CD8-positive, alpha-beta memory T cell (primary cell): ENCODE results near the gene UGT1A7. TPM values are rescaled to one million over a fixed set of nuclear protein-coding genes. Genes with fewer than 3 reads are reported as not detected.

Source experiments
- CTCF ChIA-PET: fragments of 350-600 bp; sonication (Branson Sonifier 250); formaldehyde crosslinking; loops from one replicate; lab custom pipeline; 2021; ENCODE audit warnings: antibody characterized with exemption; lab: Charles Lee
- POLR2A ChIA-PET: fragments of 350-600 bp; sonication (Branson Sonifier 250); formaldehyde crosslinking; loops from one replicate; lab custom pipeline; 2021; ENCODE audit warnings: antibody characterized with exemption; lab: Charles Lee
- DNase-seq, 5 donors: peaks; one replicate each; pipeline versions ENCODE4 v3.0.0 to v3.0.0-alpha.2; 2020 to 2022; ENCODE audit warnings: mixed read lengths in 1 of 5
- H3K27ac ChIP-seq: one replicate; pipeline ENCODE4 v1.7.0; 2013; ENCODE audit warnings: low read depth, mild to moderate bottlenecking, low read length, moderate library complexity
- H3K27me3 ChIP-seq: 2 replicates; pipeline ENCODE4 v1.7.0; 2013; ENCODE audit warnings: low read length, mild to moderate bottlenecking; ENCODE audit not compliant: insufficient read depth, poor library complexity, severe bottlenecking
- H3K36me3 ChIP-seq: 2 replicates; pipeline ENCODE4 v1.7.0; 2013; ENCODE audit warnings: mild to moderate bottlenecking, low read length, moderate library complexity; ENCODE audit not compliant: insufficient read depth
- H3K4me1 ChIP-seq: 2 replicates; pipeline ENCODE4 v1.7.0; 2013; ENCODE audit warnings: mild to moderate bottlenecking, low read length, moderate library complexity; ENCODE audit not compliant: insufficient read depth
- H3K4me3 ChIP-seq: 2 replicates; pipeline ENCODE4 v1.7.0; 2013; ENCODE audit warnings: mild to moderate bottlenecking, low read length
- H3K9me3 ChIP-seq: 2 replicates; pipeline ENCODE4 v1.7.0; 2013; ENCODE audit warnings: mild to moderate bottlenecking, low read length
- H3K27ac Mint-ChIP-seq, 8 donors: one replicate each; pipeline ENCODE4 v1.8.0; 2020 to 2021; ENCODE audit warnings: mixed read lengths in 8 of 8, mild to moderate bottlenecking in 6 of 8, inconsistent platforms in 3 of 8, moderate library complexity in 3 of 8
- H3K27me3 Mint-ChIP-seq, 2 donors: one replicate each; pipeline ENCODE4 v1.8.0; 2020 to 2021; ENCODE audit warnings: mixed read lengths in 2 of 2, mild to moderate bottlenecking in 1 of 2, moderate library complexity in 1 of 2
- H3K36me3 Mint-ChIP-seq, 3 donors: one replicate each; pipeline ENCODE4 v1.8.0; 2020 to 2021; ENCODE audit warnings: mixed read lengths in 3 of 3, inconsistent platforms in 1 of 3, mild to moderate bottlenecking in 1 of 3
- H3K4me1 Mint-ChIP-seq, 3 donors: one replicate each; pipeline ENCODE4 v1.8.0; 2020 to 2021; ENCODE audit warnings: mixed read lengths in 3 of 3, inconsistent platforms in 1 of 3, mild to moderate bottlenecking in 1 of 3
- H3K4me3 Mint-ChIP-seq, 7 donors: one replicate each; pipeline ENCODE4 v1.8.0; 2020 to 2021; ENCODE audit warnings: mixed read lengths in 7 of 7, mild to moderate bottlenecking in 6 of 7, moderate library complexity in 4 of 7, inconsistent platforms in 2 of 7
- H3K9me3 Mint-ChIP-seq, 5 donors: one replicate each; pipeline ENCODE4 v1.8.0; 2020 to 2022; ENCODE audit warnings: mixed read lengths in 5 of 5, mild to moderate bottlenecking in 3 of 5, moderate library complexity in 2 of 5, inconsistent platforms in 1 of 5
- polyA plus RNA-seq: library from polyadenylated mRNA; unstranded; fragments of 300-500 nt; fragmentation: Illumina TruSeq; gene quantifications from one replicate; pipeline ENCODE4 v1.2.3, GENCODE V29; 2021
- total RNA-seq, 2 experiments: library from RNA; stranded (reverse); gene quantifications; one replicate each; pipeline ENCODE4 v1.2.3, GENCODE V29; 2021

The UGT1A7 gene
- total and polyA plus RNA-seq, 3 experiments from 2014 or later, result not detected

- Histone ChIP-seq H3K4me1 (no peaks in the 10 kb centered on the region), H3K36me3 (no peaks in the 10 kb centered on the region), H3K9me3 (no peaks in the 10 kb centered on the region), H3K27ac (no peak overlapping the region), H3K4me3 (no peak overlapping the region), H3K27me3 (no peaks in the 10 kb centered on the region)
- Mint-ChIP-seq H3K27ac (no peak overlapping the region), H3K27me3 (peaks cover 6 to 29% of the 10 kb centered on the region in 2 donors), H3K4me1 (no peaks in the 10 kb centered on the region), H3K4me3 (no peak overlapping the region), H3K36me3 (no peaks in the 10 kb centered on the region), H3K9me3 (peaks cover 0 to 2% (median 0%) of the 10 kb centered on the region in 5 donors)
- POLR2A ChIA-PET, result no interaction called here
- DNase-seq, result peak in 1 of 5 donors; percentile 39
- CTCF ChIA-PET, result no interaction called here
Measured at GRCh38 chr2:233822101-233822771, 140.5 kb downstream of the UGT1A7 start.

Other genes starting within 250 kb of the UGT1A7 start
- 10 to 100 TPM; 13.3 to 14.8 TPM for gene USP40, start 115.1 kb upstream of the UGT1A7 start, total RNA-seq
- 5.4 TPM for gene USP40, start 115.1 kb upstream of the UGT1A7 start, polyA plus RNA-seq
- gene UGT1A8, start 64.3 kb upstream of the UGT1A7 start, total RNA-seq, result not detected
- gene UGT1A8, start 64.3 kb upstream of the UGT1A7 start, polyA plus RNA-seq, result not detected
- not detected for gene UGT1A10, start 45.5 kb upstream of the UGT1A7 start, total RNA-seq
- gene UGT1A10, start 45.5 kb upstream of the UGT1A7 start, polyA plus RNA-seq, result not detected
- not detected for gene UGT1A9, start 10.0 kb upstream of the UGT1A7 start, total RNA-seq
- not detected for gene UGT1A9, start 10.0 kb upstream of the UGT1A7 start, polyA plus RNA-seq
- not detected for gene UGT1A6, start 11.0 kb downstream of the UGT1A7 start, total RNA-seq
- gene UGT1A6, start 11.0 kb downstream of the UGT1A7 start, polyA plus RNA-seq, result not detected
- gene UGT1A5, start 31.0 kb downstream of the UGT1A7 start, total RNA-seq, result not detected
- gene UGT1A5, start 31.0 kb downstream of the UGT1A7 start, polyA plus RNA-seq, result not detected
- not detected for gene UGT1A4, start 36.8 kb downstream of the UGT1A7 start, total RNA-seq
- gene UGT1A4, start 36.8 kb downstream of the UGT1A7 start, polyA plus RNA-seq, result not detected
- gene UGT1A3, start 47.1 kb downstream of the UGT1A7 start, total RNA-seq, result not detected
- not detected for gene UGT1A3, start 47.1 kb downstream of the UGT1A7 start, polyA plus RNA-seq
- not detected for gene UGT1A1, start 78.4 kb downstream of the UGT1A7 start, total RNA-seq
- gene UGT1A1, start 78.4 kb downstream of the UGT1A7 start, polyA plus RNA-seq, result not detected
- not detected for gene MROH2A, start 96.4 kb downstream of the UGT1A7 start, total RNA-seq
- gene MROH2A, start 96.4 kb downstream of the UGT1A7 start, polyA plus RNA-seq, result not detected
- 10 to 100 TPM; 37.9 to 41.2 TPM for gene HJURP, start 172.6 kb downstream of the UGT1A7 start, total RNA-seq
- not detected for gene HJURP, start 172.6 kb downstream of the UGT1A7 start, polyA plus RNA-seq
- gene TRPM8, start 235.5 kb downstream of the UGT1A7 start, total RNA-seq, result not detected
- not detected for gene TRPM8, start 235.5 kb downstream of the UGT1A7 start, polyA plus RNA-seq